GM12873 (cell line): ENCODE measurements around the gene TAS2R13.

Experiments used
- TF ChIP-seq, protein P1 (sequence below): IDR thresholded peaks from 2 replicates; pipeline ENCODE4 v1.5.1; 2012; ENCODE audit warnings: low read depth, mild to moderate bottlenecking, moderate library complexity, low read length, control low read depth; ENCODE audit not compliant: insufficient read depth; ENCODE audit errors: missing control alignments

The TAS2R13 gene, protein sequence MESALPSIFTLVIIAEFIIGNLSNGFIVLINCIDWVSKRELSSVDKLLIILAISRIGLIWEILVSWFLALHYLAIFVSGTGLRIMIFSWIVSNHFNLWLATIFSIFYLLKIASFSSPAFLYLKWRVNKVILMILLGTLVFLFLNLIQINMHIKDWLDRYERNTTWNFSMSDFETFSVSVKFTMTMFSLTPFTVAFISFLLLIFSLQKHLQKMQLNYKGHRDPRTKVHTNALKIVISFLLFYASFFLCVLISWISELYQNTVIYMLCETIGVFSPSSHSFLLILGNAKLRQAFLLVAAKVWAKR

DNA sequence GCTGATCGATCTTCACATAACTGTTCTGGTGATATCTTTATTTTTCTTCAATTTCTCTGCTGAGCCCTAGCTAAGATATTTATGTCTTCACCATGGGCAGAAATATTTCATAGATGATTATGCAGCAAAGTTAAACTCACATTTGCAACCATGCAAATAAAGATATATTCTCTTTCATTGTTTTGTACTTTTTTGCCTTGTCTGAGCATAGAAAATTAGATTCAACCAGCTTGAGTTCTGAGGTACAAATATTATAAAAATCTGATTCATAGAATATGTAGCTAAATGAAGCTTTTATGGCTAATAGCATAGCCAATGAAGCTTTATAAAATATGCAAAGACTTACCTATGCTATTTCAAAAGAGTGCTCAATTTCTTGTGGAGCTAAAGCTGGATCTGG lies at the start of gene TAS2R13:
Gene TAS2R13 (minus strand): TSS at position 101 of the 400 bp plus-strand sequence. CDS start 264 bp downstream, outside the sequence.
- TF ChIP-seq, protein P1, sequence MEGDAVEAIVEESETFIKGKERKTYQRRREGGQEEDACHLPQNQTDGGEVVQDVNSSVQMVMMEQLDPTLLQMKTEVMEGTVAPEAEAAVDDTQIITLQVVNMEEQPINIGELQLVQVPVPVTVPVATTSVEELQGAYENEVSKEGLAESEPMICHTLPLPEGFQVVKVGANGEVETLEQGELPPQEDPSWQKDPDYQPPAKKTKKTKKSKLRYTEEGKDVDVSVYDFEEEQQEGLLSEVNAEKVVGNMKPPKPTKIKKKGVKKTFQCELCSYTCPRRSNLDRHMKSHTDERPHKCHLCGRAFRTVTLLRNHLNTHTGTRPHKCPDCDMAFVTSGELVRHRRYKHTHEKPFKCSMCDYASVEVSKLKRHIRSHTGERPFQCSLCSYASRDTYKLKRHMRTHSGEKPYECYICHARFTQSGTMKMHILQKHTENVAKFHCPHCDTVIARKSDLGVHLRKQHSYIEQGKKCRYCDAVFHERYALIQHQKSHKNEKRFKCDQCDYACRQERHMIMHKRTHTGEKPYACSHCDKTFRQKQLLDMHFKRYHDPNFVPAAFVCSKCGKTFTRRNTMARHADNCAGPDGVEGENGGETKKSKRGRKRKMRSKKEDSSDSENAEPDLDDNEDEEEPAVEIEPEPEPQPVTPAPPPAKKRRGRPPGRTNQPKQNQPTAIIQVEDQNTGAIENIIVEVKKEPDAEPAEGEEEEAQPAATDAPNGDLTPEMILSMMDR = no peak

DNA sequence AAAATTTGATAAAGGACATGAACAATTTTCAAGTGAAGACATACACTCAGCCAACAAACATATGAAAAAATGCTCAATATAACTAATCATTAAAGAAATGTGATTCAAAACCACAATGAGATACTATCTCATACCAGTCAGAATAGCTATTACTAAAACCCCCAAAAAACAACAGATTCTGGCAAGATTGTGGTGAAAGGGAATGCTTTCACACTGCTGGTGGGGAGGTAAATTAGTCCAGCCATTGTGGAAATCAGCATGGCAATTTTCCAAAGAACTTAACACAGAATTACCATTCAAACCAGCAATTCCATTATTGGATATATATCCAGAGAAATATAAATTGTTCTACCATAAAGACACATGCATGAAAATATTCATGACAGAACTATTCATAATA lies 48.4 kb upstream of the TAS2R13 start:
- TF ChIP-seq, protein P1 = no peak

DNA sequence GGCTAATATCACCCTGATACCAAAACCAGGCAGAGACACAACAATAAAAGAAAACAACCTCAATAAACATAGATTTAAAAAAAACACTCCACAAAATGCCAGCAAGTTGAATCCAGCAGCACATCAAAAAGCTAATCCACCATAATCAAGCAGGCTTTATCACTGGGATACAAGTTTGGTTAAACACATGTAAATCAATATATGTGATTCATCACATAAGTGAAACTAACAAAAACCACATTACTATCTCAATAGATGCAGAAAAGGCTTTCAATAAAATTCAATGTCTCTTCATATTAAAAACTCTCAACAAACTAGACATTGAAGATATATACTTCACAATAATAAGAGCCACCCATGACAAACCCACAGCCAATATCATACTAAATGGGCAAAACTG lies 46.7 kb upstream of the TAS2R13 start:
- TF ChIP-seq, protein P1 = no peak

DNA sequence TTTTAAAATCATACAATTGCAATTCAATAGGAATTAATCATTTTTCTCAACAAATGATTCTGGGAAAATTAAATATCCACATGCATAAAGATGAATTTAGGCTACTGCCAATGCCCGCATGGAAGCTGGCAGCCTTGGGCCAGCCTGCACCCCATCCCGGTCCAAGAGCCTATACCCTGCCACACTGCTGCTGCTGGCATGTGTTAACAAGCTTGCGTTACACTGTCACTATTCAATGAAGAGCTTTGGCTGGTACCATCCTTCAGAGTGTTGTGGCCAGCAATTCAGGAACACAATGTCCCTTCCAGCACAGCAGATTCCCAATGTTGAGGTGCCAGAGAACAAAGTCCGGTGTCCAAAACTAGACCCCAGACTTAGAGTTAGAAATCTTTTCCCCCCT lies 43.3 kb upstream of the TAS2R13 start:
- TF ChIP-seq, protein P1 = no peak

DNA sequence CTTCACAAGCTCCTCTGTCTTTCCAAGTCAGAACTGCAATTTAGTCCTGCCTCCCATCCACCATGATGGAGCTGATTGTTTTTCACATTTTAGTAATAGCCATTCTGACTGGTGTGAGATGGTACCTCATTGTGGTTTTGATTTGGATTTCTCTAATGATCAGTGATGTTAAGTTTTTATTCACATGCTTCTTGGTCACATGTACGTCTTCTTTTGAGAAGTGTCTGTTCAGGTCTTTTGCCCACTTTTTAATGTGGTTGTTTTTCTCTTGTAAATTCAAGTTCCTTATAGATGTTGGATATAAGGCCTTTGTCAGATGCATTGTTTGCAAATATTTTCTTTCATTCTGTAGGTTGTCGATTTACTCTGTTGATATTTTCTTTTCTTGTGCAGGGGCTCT lies 33.8 kb upstream of the TAS2R13 start:
- TF ChIP-seq, protein P1 = no peak

DNA sequence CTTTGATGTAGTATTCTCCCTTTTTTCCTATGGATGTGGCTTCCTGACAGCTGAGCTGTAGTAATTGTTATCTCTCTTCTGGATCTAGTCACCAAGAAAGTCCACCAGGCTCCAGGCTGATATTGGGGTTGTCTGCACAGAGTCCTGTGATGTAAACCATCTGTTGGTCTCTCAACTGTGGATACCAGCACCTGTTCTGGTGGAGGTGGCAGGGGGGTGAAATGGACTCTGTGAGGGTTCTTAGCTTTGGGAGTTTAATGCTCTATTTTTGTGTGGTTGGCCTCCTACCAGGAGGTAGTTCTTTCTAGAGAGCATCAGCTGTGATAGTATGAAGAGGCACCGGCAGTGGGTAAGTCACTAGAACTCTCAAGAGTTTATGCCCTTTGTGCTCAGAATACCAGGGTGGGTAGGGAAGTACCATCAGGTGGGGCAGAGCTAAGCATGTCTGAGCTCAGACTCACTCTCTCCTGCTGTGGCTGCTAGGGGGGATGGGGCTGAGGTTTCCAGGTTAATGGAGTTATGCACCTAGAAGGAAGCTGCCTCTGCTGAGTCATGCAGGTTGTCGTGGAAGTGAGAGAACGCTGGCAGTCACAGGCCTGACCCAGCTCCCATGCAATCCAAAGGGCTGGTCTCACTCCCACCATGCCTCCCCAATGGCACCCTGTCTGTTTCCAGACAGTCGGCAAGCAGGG lies 32.7 kb upstream of the TAS2R13 start:
- TF ChIP-seq, protein P1 = no peak

DNA sequence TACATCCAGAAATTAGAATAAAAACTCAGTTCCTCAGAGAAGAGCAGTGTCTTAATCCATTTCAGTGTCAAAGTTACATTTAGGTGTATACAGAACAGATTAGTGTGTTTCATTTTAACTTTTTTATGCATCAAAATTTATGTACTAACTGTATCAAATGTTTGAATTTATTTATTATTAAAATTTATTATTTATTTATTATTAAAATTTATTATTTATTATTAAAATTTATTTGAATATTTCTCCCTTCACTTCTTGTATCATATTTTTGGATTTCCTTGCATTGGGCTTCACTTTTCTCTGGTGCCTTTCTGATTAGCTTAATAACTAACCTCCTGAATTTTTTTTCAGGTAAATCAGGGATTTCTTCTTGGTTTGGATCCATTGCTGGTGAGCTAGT lies 32.0 kb upstream of the TAS2R13 start:
- TF ChIP-seq, protein P1 = no peak
